DMS53 (cell line): Measurements from ENCODE around the gene GHSR.

Experiments used
- DNase-seq: peaks from one replicate; lab custom pipeline; 2025; lab: John Stamatoyannopoulos, UW

The GHSR gene

GRCh38 chr3:172447611-172448579, at the start of gene GHSR:
Gene GHSR, minus strand, starts transcription at chr3:172448456. Its CDS starts 43 bp downstream, at chr3:172448413.
- DNase-seq = no peak

GRCh38 chr3:172490198-172490669, 42.0 kb upstream of the GHSR start:
- peak; percentile 79 for DNase-seq

- no peak for DNase-seq
Observed at GRCh38 chr3:172478116-172478515, 29.9 kb upstream of the GHSR start.

GRCh38 chr3:172476347-172476746, 28.1 kb upstream of the GHSR start:
- peak; percentile 7 for DNase-seq

- no peak for DNase-seq
Observed at GRCh38 chr3:172475703-172476102, 27.4 kb upstream of the GHSR start.

GRCh38 chr3:172471903-172472302, 23.6 kb upstream of the GHSR start:
- no peak for DNase-seq

GRCh38 chr3:172470588-172470987, 22.3 kb upstream of the GHSR start:
- DNase-seq = no peak

- DNase-seq = peak; percentile 35
Observed at GRCh38 chr3:172467170-172467824, 19.0 kb upstream of the GHSR start.

GRCh38 chr3:172466553-172467130, 18.4 kb upstream of the GHSR start:
- no peak for DNase-seq

- no peak for DNase-seq
Observed at GRCh38 chr3:172465281-172465680, 17.0 kb upstream of the GHSR start.

GRCh38 chr3:172464306-172464705, 16.1 kb upstream of the GHSR start:
- no peak for DNase-seq

- DNase-seq = peak; percentile 61
Observed at GRCh38 chr3:172461530-172462138, 13.4 kb upstream of the GHSR start.

GRCh38 chr3:172456404-172456803, 8.1 kb upstream of the GHSR start:
- no peak for DNase-seq

GRCh38 chr3:172454180-172454579, 5.9 kb upstream of the GHSR start:
- DNase-seq = no peak

- peak; percentile 62 for DNase-seq
Observed at GRCh38 chr3:172449466-172450149, 1.4 kb upstream of the GHSR start.

GRCh38 chr3:172448661-172449465, 607 bp upstream of the GHSR start:
- peak; percentile 2 for DNase-seq

GRCh38 chr3:172446198-172446597, 2.1 kb downstream of the GHSR start:
- no peak for DNase-seq

GRCh38 chr3:172444821-172445220, 3.4 kb downstream of the GHSR start:
- DNase-seq = no peak

- no peak for DNase-seq
Observed at GRCh38 chr3:172442606-172443005, 5.7 kb downstream of the GHSR start.

- no peak for DNase-seq
Observed at GRCh38 chr3:172441581-172441980, 6.7 kb downstream of the GHSR start.

GRCh38 chr3:172438186-172438585, 10.1 kb downstream of the GHSR start:
- no peak for DNase-seq
